OCI-LY1 (cell line): ENCODE measurements around the gene KCNA5.

ENCODE experiments used
- H2AFZ ChIP-seq: fragments of 200-600 bp; sonication (generic), shearing (Covaris generic); 2 replicates; pipeline ENCODE4 v1.6.0; 2014; ENCODE audit warnings: antibody characterized with exemption, mild to moderate bottlenecking, low read length
- H3F3A ChIP-seq: fragments of 200-600 bp; sonication (generic), shearing (Covaris generic); 2 replicates; pipeline ENCODE4 v1.6.0; 2014; ENCODE audit warnings: mild to moderate bottlenecking, antibody characterized with exemption, low read length, moderate library complexity; ENCODE audit not compliant: insufficient read depth
- H3K27ac ChIP-seq: fragments of 200-600 bp; sonication (generic); 2 replicates; pipeline ENCODE4 v1.5.1; 2014; ENCODE audit warnings: low read length, mixed run types, mild to moderate bottlenecking, low read depth; ENCODE audit not compliant: poor library complexity, severe bottlenecking
- H3K27me3 ChIP-seq: fragments of 200-600 bp; sonication (generic); 2 replicates; pipeline ENCODE4 v1.6.0; 2014; ENCODE audit warnings: antibody characterized with exemption, mild to moderate bottlenecking, low read length, moderate library complexity; ENCODE audit not compliant: insufficient read depth
- H3K36me3 ChIP-seq: fragments of 200-600 bp; sonication (generic); 2 replicates; pipeline ENCODE4 v1.6.1; 2014; ENCODE audit warnings: mild to moderate bottlenecking, antibody characterized with exemption, low read length, moderate library complexity, mixed read lengths; ENCODE audit not compliant: insufficient read depth
- H3K4me1 ChIP-seq: fragments of 200-600 bp; sonication (generic); 2 replicates; pipeline ENCODE4 v1.5.1; 2014; ENCODE audit warnings: mild to moderate bottlenecking, low read length, moderate library complexity; ENCODE audit not compliant: insufficient read depth, severe bottlenecking
- H3K4me2 ChIP-seq: fragments of 200-600 bp; sonication (generic), shearing (Covaris generic); 2 replicates; pipeline ENCODE4 v1.6.1; 2014; ENCODE audit warnings: low read length
- H3K4me3 ChIP-seq: fragments of 200-600 bp; sonication (generic); 2 replicates; pipeline ENCODE4 v1.5.1; 2014; ENCODE audit warnings: low read length, low read depth, mild to moderate bottlenecking, mixed read lengths; ENCODE audit not compliant: poor library complexity, severe bottlenecking
- H3K79me2 ChIP-seq: fragments of 200-600 bp; shearing (Covaris generic); 2 replicates; pipeline ENCODE4 v1.6.1; 2016; ENCODE audit warnings: mixed run types, low read length, mixed read lengths; ENCODE audit not compliant: insufficient read depth
- H3K9ac ChIP-seq: fragments of 200-600 bp; sonication (generic), shearing (Covaris generic); 2 replicates; pipeline ENCODE4 v1.6.1; 2014; ENCODE audit warnings: mild to moderate bottlenecking, low read length, mixed read lengths
- H3K9me2 ChIP-seq: fragments of 200-600 bp; sonication (generic), shearing (Covaris generic); 2 replicates; pipeline ENCODE4 v1.6.1; 2014; ENCODE audit warnings: low read depth, mild to moderate bottlenecking, low read length, mixed read lengths
- H3K9me3 ChIP-seq: fragments of 200-600 bp; shearing (Covaris generic); 2 replicates; pipeline ENCODE4 v1.6.1; 2014; ENCODE audit warnings: low read length, mixed read lengths
- H4K20me1 ChIP-seq: fragments of 200-600 bp; sonication (generic), shearing (Covaris generic); 2 replicates; pipeline ENCODE4 v1.6.0; 2016; ENCODE audit warnings: mild to moderate bottlenecking, low read length; ENCODE audit not compliant: insufficient read depth
- EZH2 ChIP-seq: fragments of 200-600 bp; sonication (generic), shearing (Covaris generic); IDR thresholded peaks from 2 replicates; pipeline ENCODE4 v1.8.0; 2017; ENCODE audit warnings: borderline replicate concordance, mixed run types, mild to moderate bottlenecking, antibody characterized with exemption, low read length, moderate library complexity, mixed read lengths
- TF ChIP-seq, protein P1 (sequence below): fragments of 200-600 bp; sonication (generic), shearing (Covaris generic); IDR thresholded peaks from 2 replicates; pipeline ENCODE4 v1.5.1; 2017; ENCODE audit warnings: mild to moderate bottlenecking, antibody characterized with exemption, low read length, moderate library complexity, mixed read lengths

The KCNA5 gene

DNA sequence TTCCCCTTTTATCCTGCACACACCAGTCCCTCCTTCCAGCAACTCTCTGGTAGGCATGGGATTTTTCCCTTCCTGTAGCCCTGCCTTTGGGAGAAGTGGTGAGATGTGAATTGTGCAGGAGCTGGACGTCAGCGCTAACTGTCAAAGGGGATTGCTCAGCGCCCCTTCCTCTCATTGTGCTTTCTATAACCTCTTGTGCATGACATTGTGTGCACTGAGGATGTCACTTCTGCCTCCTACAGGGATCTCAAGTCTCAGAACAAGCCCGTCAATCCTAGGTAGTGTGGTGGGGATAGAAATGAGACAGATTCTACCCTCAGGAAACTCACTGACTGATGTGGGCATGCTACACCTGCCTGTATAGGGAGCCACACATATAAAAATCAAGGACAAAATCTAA is 8.7 kb downstream of the KCNA5 start:
- TF ChIP-seq, protein P1, sequence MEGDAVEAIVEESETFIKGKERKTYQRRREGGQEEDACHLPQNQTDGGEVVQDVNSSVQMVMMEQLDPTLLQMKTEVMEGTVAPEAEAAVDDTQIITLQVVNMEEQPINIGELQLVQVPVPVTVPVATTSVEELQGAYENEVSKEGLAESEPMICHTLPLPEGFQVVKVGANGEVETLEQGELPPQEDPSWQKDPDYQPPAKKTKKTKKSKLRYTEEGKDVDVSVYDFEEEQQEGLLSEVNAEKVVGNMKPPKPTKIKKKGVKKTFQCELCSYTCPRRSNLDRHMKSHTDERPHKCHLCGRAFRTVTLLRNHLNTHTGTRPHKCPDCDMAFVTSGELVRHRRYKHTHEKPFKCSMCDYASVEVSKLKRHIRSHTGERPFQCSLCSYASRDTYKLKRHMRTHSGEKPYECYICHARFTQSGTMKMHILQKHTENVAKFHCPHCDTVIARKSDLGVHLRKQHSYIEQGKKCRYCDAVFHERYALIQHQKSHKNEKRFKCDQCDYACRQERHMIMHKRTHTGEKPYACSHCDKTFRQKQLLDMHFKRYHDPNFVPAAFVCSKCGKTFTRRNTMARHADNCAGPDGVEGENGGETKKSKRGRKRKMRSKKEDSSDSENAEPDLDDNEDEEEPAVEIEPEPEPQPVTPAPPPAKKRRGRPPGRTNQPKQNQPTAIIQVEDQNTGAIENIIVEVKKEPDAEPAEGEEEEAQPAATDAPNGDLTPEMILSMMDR, result no peak
- TF ChIP-seq EZH2, result no peak
- Histone ChIP-seq H3K4me3 (no peak overlapping the region), H3K9me3 (no peaks in the 10 kb centered on the region), H3K36me3 (no peaks in the 10 kb centered on the region), H3F3A (no peaks in the 10 kb centered on the region), H3K9ac (no peak overlapping the region), H4K20me1 (no peaks in the 10 kb centered on the region), H2AFZ (no peak overlapping the region), H3K4me1 (no peaks in the 10 kb centered on the region), H3K79me2 (no peaks in the 10 kb centered on the region), H3K9me2 (no peaks in the 10 kb centered on the region), H3K27me3 (0 out of 2 replicates have a peak, but pooled peaks cover 4% of the 10 kb centered on the region), H3K27ac (no peak overlapping the region), H3K4me2 (no peak overlapping the region)

DNA sequence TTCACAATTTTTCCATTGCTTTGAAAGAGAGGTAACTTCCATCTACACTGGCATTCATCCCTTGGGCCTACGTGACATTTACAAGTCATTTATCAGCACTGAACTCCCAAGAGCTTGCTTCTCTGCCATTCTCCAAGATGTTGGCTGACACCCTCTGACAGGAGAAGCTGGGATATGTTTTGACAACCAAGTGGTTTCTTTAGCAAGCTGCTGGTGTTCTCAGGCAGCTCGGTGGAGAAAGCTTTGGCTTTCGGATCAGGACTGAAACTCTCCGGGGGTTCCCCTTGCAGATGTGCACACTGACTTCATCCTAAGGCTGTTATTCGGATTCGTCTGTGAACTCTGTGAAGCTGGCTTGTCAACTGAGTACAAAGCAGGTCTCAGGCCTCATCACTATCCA is 15.7 kb downstream of the KCNA5 start:
- Histone ChIP-seq H3K27me3 (0 out of 2 replicates have a peak, but pooled peaks cover 4% of the 10 kb centered on the region), H3K27ac (no peak overlapping the region), H3K4me3 (no peak overlapping the region), H3K4me2 (no peak overlapping the region), H3K9me2 (no peaks in the 10 kb centered on the region), H3F3A (no peaks in the 10 kb centered on the region), H2AFZ (no peak overlapping the region), H3K9ac (no peak overlapping the region), H3K4me1 (no peaks in the 10 kb centered on the region), H3K9me3 (no peaks in the 10 kb centered on the region), H3K79me2 (no peaks in the 10 kb centered on the region), H4K20me1 (no peaks in the 10 kb centered on the region), H3K36me3 (no peaks in the 10 kb centered on the region)
- TF ChIP-seq, protein P1, result no peak
- no peak for TF ChIP-seq EZH2

DNA sequence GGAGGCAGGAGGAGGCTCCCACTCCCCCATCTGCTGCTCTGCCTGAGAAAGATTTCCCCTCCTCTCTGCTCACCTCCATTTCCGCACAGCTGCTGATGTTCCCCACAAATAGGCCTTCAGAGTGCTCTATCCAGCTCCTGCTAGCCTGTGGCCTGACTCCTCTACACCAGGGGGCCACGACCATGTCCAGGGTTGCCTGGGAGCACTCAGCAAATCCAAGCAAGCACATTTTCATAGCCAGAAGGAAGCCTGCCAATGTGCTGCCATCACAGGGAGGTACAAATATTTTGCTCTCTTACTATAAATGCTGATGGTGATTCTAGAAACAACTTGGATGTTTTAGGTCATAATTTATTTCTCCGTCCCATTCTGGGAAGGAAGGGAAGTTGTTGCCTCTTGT is 17.3 kb downstream of the KCNA5 start:
- no peaks in the 10 kb centered on the region for H3K4me1 ChIP-seq
- H3K27me3 ChIP-seq, result 0 out of 2 replicates have a peak, but pooled peaks cover 4% of the 10 kb centered on the region
- no peaks in the 10 kb centered on the region for H3K9me3 ChIP-seq
- no peaks in the 10 kb centered on the region for H4K20me1 ChIP-seq
- no peak overlapping the region for H3K9ac ChIP-seq
- H3K4me3 ChIP-seq, result no peak overlapping the region
- H3F3A ChIP-seq, result no peaks in the 10 kb centered on the region
- H3K27ac ChIP-seq, result no peak overlapping the region
- TF ChIP-seq EZH2, result no peak
- TF ChIP-seq, protein P1, result no peak
- no peaks in the 10 kb centered on the region for H3K79me2 ChIP-seq
- H3K36me3 ChIP-seq, result no peaks in the 10 kb centered on the region
- no peak overlapping the region for H3K4me2 ChIP-seq
- H3K9me2 ChIP-seq, result no peaks in the 10 kb centered on the region
- no peak overlapping the region for H2AFZ ChIP-seq
